ENCODE results near the gene TWNK. TPM values are rescaled to one million over a fixed set of nuclear protein-coding genes. Genes with fewer than 3 reads are reported as not detected.

Gene TWNK
- total and polyA plus RNA-seq, 9 of the 15 experiments (the other 6 are each of a cell fraction or from before 2014, with no cell fraction given), result 11.6 to 34.7 (median 17.4) TPM

DNA sequence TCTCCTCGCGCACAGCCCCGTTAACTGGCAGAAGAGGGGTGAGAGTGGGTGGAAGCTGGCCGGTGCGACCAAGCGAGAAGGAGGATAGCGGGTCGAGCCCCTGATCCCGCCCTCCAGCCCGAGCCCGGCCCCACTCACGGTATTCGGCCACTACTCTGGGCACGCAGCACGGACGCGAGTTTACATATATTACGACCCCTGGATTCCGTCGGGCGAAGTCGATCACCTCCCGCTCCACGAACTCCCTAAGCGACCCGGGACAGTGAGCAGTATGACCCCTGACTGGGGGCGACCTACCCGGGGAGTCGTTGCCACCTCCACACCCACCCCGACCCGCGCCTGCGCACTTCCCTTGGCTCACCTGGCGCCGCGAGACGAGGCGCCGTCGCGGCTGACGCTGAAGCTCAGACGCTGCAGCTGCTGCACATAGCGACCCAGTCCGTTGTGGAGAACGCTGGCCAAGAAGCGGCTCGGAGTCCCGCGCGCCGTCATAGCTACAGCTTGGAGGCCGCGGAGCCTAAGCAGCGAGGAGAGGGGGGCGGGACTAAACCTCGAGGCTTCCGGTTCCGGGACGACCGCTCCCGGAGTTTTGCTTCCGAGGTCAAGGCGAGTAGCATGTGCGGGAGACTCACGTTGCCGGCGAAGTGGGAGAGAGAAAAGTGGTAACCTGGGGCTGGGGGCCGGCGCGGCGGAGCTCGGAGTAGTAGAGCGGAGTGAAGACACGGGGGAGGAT, at the start of gene TWNK, which contains the start of gene MRPL43 (continued):
- TF ChIP-seq, protein P1, sequence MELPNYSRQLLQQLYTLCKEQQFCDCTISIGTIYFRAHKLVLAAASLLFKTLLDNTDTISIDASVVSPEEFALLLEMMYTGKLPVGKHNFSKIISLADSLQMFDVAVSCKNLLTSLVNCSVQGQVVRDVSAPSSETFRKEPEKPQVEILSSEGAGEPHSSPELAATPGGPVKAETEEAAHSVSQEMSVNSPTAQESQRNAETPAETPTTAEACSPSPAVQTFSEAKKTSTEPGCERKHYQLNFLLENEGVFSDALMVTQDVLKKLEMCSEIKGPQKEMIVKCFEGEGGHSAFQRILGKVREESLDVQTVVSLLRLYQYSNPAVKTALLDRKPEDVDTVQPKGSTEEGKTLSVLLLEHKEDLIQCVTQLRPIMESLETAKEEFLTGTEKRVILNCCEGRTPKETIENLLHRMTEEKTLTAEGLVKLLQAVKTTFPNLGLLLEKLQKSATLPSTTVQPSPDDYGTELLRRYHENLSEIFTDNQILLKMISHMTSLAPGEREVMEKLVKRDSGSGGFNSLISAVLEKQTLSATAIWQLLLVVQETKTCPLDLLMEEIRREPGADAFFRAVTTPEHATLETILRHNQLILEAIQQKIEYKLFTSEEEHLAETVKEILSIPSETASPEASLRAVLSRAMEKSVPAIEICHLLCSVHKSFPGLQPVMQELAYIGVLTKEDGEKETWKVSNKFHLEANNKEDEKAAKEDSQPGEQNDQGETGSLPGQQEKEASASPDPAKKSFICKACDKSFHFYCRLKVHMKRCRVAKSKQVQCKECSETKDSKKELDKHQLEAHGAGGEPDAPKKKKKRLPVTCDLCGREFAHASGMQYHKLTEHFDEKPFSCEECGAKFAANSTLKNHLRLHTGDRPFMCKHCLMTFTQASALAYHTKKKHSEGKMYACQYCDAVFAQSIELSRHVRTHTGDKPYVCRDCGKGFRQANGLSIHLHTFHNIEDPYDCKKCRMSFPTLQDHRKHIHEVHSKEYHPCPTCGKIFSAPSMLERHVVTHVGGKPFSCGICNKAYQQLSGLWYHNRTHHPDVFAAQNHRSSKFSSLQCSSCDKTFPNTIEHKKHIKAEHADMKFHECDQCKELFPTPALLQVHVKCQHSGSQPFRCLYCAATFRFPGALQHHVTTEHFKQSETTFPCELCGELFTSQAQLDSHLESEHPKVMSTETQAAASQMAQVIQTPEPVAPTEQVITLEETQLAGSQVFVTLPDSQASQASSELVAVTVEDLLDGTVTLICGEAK (IDR thresholded peaks at IDR 0.05), result peak; percentile 98
- TF ChIP-seq, protein P1 (CRISPR knock-in tag; IDR thresholded peaks at IDR 0.05), result no peak
- TF ChIP-seq MECOM (CRISPR knock-in tag; IDR thresholded peaks at IDR 0.05), result no peak
- TF ChIP-seq NONO (IDR thresholded peaks at IDR 0.05; ENCODE audit: low read depth in 2 of 2, low read length in 1 of 2), result no peak
- no peak for TF ChIP-seq KAT2B (IDR thresholded peaks at IDR 0.05; ENCODE audit: low read depth, low read length)
- no peak for TF ChIP-seq SMAD1 (IDR thresholded peaks at IDR 0.05; ENCODE audit: low read depth, low read length, partially characterized antibody)
- TF ChIP-seq THRAP3 (IDR thresholded peaks at IDR 0.05; ENCODE audit: borderline replicate concordance), result no peak
- no peak for TF ChIP-seq KLF6 (CRISPR knock-in tag; IDR thresholded peaks at IDR 0.05; ENCODE audit: borderline replicate concordance)
- no peak for TF ChIP-seq PTBP1 (IDR thresholded peaks at IDR 0.05; ENCODE audit: low read depth, low read length)
- 0 out of 4 replicates have a peak, but pooled peaks of 1 of the 2 experiments have one; percentile 21 for TF ChIP-seq SRF (CRISPR knock-in tag; IDR thresholded peaks at IDR 0.05)
- no peak for TF ChIP-seq RUNX1 (IDR thresholded peaks at IDR 0.05; ENCODE audit: low read depth)
- TF ChIP-seq SREBF2 (CRISPR knock-in tag; IDR thresholded peaks at IDR 0.05), result no peak
- no peak for TF ChIP-seq ZNF444 (CRISPR knock-in tag; IDR thresholded peaks at IDR 0.05)
- no peak for TF ChIP-seq MAFG (tag; conservative IDR thresholded peaks at IDR 0.05)
- TF ChIP-seq RHOXF2B (CRISPR knock-in tag; conservative IDR thresholded peaks at IDR 0.05), result no peak
- TF ChIP-seq, protein P2, sequence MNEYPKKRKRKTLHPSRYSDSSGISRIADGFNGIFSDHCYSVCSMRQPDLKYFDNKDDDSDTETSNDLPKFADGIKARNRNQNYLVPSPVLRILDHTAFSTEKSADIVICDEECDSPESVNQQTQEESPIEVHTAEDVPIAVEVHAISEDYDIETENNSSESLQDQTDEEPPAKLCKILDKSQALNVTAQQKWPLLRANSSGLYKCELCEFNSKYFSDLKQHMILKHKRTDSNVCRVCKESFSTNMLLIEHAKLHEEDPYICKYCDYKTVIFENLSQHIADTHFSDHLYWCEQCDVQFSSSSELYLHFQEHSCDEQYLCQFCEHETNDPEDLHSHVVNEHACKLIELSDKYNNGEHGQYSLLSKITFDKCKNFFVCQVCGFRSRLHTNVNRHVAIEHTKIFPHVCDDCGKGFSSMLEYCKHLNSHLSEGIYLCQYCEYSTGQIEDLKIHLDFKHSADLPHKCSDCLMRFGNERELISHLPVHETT (CRISPR knock-in tag; conservative IDR thresholded peaks at IDR 0.05 in 1 of 2, IDR thresholded peaks at IDR 0.05 in 1 of 2), result no peak

Measured in K562 (cell line).